SK-N-SH (cell line): Measurements from ENCODE around the gene MMP26. TPM values are rescaled to one million over a fixed set of nuclear protein-coding genes. Genes with fewer than 3 reads are reported as not detected.

Source experiments
- CTCF ChIA-PET: fragments of 300-600, 350-600 bp; formaldehyde crosslinking; extraction: SDS; loops from one replicate; lab custom pipeline; 2021; lab: Yijun Ruan, JAX
- POLR2A ChIA-PET: fragments of 350-600 bp; sonication (Branson Sonifier 250); formaldehyde crosslinking; extraction: SDS; loops from one replicate; lab custom pipeline; 2020; ENCODE audit warnings: antibody characterized with exemption, inconsistent platforms; lab: Yijun Ruan, JAX
- DNase-seq: peaks from one replicate; pipeline ENCODE4 v3.0.0; 2012
- H2AFZ ChIP-seq: fragments of 200-600 bp; sonication (generic); 2 replicates; pipeline ENCODE4 v1.8.1; 2016; ENCODE audit warnings: antibody characterized with exemption, mild to moderate bottlenecking, low read depth
- H3F3A ChIP-seq: fragments of 200-600 bp; sonication (generic); replicated peaks from 2 replicates; pipeline ENCODE3; 2016; ENCODE audit warnings: antibody characterized with exemption, mild to moderate bottlenecking; ENCODE audit not compliant: insufficient read depth
- H3K27ac ChIP-seq, 2 experiments: fragments of 200-500 bp in 1 of 2; fragments of 200-600 bp in 1 of 2; sonication (Bioruptor generic) in 1 of 2; sonication (generic), shearing (Covaris generic) in 1 of 2; 2 replicates each; pipeline versions ENCODE4 v1.5.1 to v1.6.1; 2014 to 2016; ENCODE audit warnings: low read depth in 2 of 2, inconsistent platforms in 1 of 2, low read length in 1 of 2, mild to moderate bottlenecking in 1 of 2, mixed read lengths in 1 of 2
- H3K27me3 ChIP-seq: fragments of 200-600 bp; sonication (generic), shearing (Covaris generic); 2 replicates; pipeline ENCODE4 v1.6.1; 2016; ENCODE audit warnings: mixed run types; ENCODE audit not compliant: insufficient read depth
- H3K36me3 ChIP-seq, 2 experiments: fragments of 200-500 bp in 1 of 2; fragments of 200-600 bp in 1 of 2; sonication (Bioruptor generic) in 1 of 2; sonication (generic) in 1 of 2; replicated peaks in 1 of 2; 2 replicates each; pipeline versions ENCODE3 to v1.5.1; 2014 to 2016; ENCODE audit warnings: low read length in 1 of 2, mild to moderate bottlenecking in 1 of 2; ENCODE audit not compliant: insufficient read depth in 2 of 2, control insufficient read depth in 1 of 2
- H3K4me1 ChIP-seq, 2 experiments: fragments of 200-500 bp in 1 of 2; fragments of 200-600 bp in 1 of 2; sonication (Bioruptor generic) in 1 of 2; sonication (generic), shearing (Covaris generic) in 1 of 2; 2 replicates each; pipeline versions ENCODE4 v1.5.1 to v1.6.1; 2014 to 2016; ENCODE audit warnings: low read depth in 1 of 2, low read length in 1 of 2, mixed run types in 1 of 2; ENCODE audit not compliant: insufficient read depth in 2 of 2, control insufficient read depth in 1 of 2
- H3K4me2 ChIP-seq: fragments of 200-600 bp; sonication (generic), shearing (Covaris generic); 2 replicates; pipeline ENCODE4 v1.6.1; 2017; ENCODE audit warnings: mixed run types
- H3K4me3 ChIP-seq, 2 experiments: fragments of 200-500 bp in 1 of 2; fragments of 200-600 bp in 1 of 2; sonication (Bioruptor generic) in 1 of 2; sonication (generic), shearing (Covaris generic) in 1 of 2; 2 replicates each; pipeline versions ENCODE4 v1.5.1 to v1.8.1; 2014 to 2016; ENCODE audit warnings: low read depth in 2 of 2, inconsistent platforms in 1 of 2, low read length in 1 of 2, mild to moderate bottlenecking in 1 of 2, mixed read lengths in 1 of 2, moderate library complexity in 1 of 2
- H3K79me2 ChIP-seq: fragments of 200-600 bp; sonication (generic); 2 replicates; pipeline ENCODE4 v1.8.1; 2017; ENCODE audit warnings: mild to moderate bottlenecking; ENCODE audit not compliant: insufficient read depth
- H3K9ac ChIP-seq: fragments of 200-600 bp; sonication (generic); 2 replicates; pipeline ENCODE4 v1.6.1; 2017; ENCODE audit warnings: mixed run types
- H3K9me2 ChIP-seq: fragments of 200-600 bp; sonication (generic); 2 replicates; pipeline ENCODE4 v1.6.1; 2017; ENCODE audit warnings: mixed run types
- H3K9me3 ChIP-seq: fragments of 200-600 bp; sonication (generic); 2 replicates; pipeline ENCODE4 v1.6.1; 2017; ENCODE audit warnings: mixed run types, mild to moderate bottlenecking, moderate library complexity
- H4K20me1 ChIP-seq: fragments of 200-600 bp; sonication (generic); 2 replicates; pipeline ENCODE4 v1.6.1; 2017; ENCODE audit warnings: mild to moderate bottlenecking, mixed run types; ENCODE audit not compliant: insufficient read depth
- EZH2phosphoT487 ChIP-seq: fragments of 200-600 bp; sonication (generic); IDR thresholded peaks from 2 replicates; pipeline ENCODE4 v1.6.1; 2017; ENCODE audit warnings: low read depth, mixed run types, mild to moderate bottlenecking, antibody characterized with exemption, moderate library complexity, borderline replicate concordance
- FOSL2 ChIP-seq: IDR thresholded peaks from 2 replicates; pipeline ENCODE4 v1.4.0; 2012; ENCODE audit warnings: low read depth, mild to moderate bottlenecking, moderate library complexity, borderline replicate concordance
- FOXM1 ChIP-seq: IDR thresholded peaks from 2 replicates; pipeline ENCODE4 v1.4.0; 2012; ENCODE audit warnings: low read depth, mild to moderate bottlenecking
- GABPA ChIP-seq: IDR thresholded peaks from 2 replicates; pipeline ENCODE4 v1.4.0; 2012; ENCODE audit warnings: low read depth, mild to moderate bottlenecking
- GATA2 ChIP-seq: sonication (generic); formaldehyde crosslinking; IDR thresholded peaks from 2 replicates; pipeline ENCODE4 v1.5.0; 2020; ENCODE audit warnings: mild to moderate bottlenecking, missing genetic modification reagents
- JUND ChIP-seq: IDR thresholded peaks from 2 replicates; pipeline ENCODE4 v1.4.0; 2012
- MEF2A ChIP-seq: IDR thresholded peaks from 2 replicates; pipeline ENCODE4 v1.4.0; 2012; ENCODE audit warnings: low read depth, borderline replicate concordance
- NFIC ChIP-seq: IDR thresholded peaks from 2 replicates; pipeline ENCODE4 v1.4.0; 2012; ENCODE audit warnings: borderline replicate concordance
- NRF1 ChIP-seq: IDR thresholded peaks from 2 replicates; pipeline ENCODE4 v1.6.1; 2012; ENCODE audit warnings: low read depth, mild to moderate bottlenecking, low read length
- POLR2AphosphoS5 ChIP-seq: IDR thresholded peaks from 2 replicates; pipeline ENCODE4 v1.6.1; 2012; ENCODE audit warnings: low read depth, low read length
- RAD21 ChIP-seq: IDR thresholded peaks from 2 replicates; pipeline ENCODE4 v1.6.1; 2012; ENCODE audit warnings: mild to moderate bottlenecking, low read length
- RFX5 ChIP-seq: IDR thresholded peaks from 2 replicates; pipeline ENCODE4 v1.6.1; 2012; ENCODE audit warnings: mild to moderate bottlenecking, improper control_type of control experiment, low read length
- RXRA ChIP-seq: IDR thresholded peaks from 2 replicates; pipeline ENCODE4 v1.4.0; 2012; ENCODE audit warnings: low read depth, mild to moderate bottlenecking, borderline replicate concordance
- SIN3A ChIP-seq: IDR thresholded peaks from 2 replicates; pipeline ENCODE4 v1.6.1; 2012; ENCODE audit warnings: low read depth, mild to moderate bottlenecking, low read length, moderate library complexity, borderline replicate concordance
- TEAD4 ChIP-seq: IDR thresholded peaks from 2 replicates; pipeline ENCODE4 v1.4.0; 2012; ENCODE audit warnings: mild to moderate bottlenecking, borderline replicate concordance; ENCODE audit not compliant: insufficient read depth
- YY1 ChIP-seq: IDR thresholded peaks from 2 replicates; pipeline ENCODE4 v1.4.0; 2012; ENCODE audit warnings: low read depth, mild to moderate bottlenecking
- WGBS: methylation state at CpG from one replicate; pipeline ENCODE4 v1.1.6; 2017; ENCODE audit warnings: low lambda C conversion rate; 5-methylcytosine and 5-hydroxymethylcytosine counted together
- polyA plus RNA-seq, 3 experiments: library from polyadenylated mRNA; depleted of rRNA; stranded (reverse); fragments of >200 nt; gene quantifications; 2 replicates each; pipeline ENCODE4 v1.2.3, GENCODE V29; 2012
- TF ChIP-seq, protein P1 (sequence below): IDR thresholded peaks from 2 replicates; pipeline ENCODE4; 2012
- TF ChIP-seq, protein P2 (sequence below): IDR thresholded peaks from 2 replicates; pipeline ENCODE4 v1.4.0; 2012; ENCODE audit warnings: low read depth, borderline replicate concordance
- TF ChIP-seq, protein P3 (sequence below): fragments of 150-350 bp; IDR thresholded peaks from 2 replicates; pipeline ENCODE4 v1.6.1; 2016; ENCODE audit warnings: mild to moderate bottlenecking, low read depth, low read length
- TF ChIP-seq, protein P4 (sequence below): IDR thresholded peaks from 2 replicates; pipeline ENCODE4 v1.4.0; 2012; ENCODE audit warnings: low read depth
- TF ChIP-seq, protein P5 (sequence below): IDR thresholded peaks from 2 replicates; pipeline ENCODE4 v1.4.0; 2012; ENCODE audit warnings: low read depth, borderline replicate concordance

Gene MMP26
- polyA plus RNA-seq, 1 of the 3 experiments (the other 2 are of a cell fraction), result not detected

DNA sequence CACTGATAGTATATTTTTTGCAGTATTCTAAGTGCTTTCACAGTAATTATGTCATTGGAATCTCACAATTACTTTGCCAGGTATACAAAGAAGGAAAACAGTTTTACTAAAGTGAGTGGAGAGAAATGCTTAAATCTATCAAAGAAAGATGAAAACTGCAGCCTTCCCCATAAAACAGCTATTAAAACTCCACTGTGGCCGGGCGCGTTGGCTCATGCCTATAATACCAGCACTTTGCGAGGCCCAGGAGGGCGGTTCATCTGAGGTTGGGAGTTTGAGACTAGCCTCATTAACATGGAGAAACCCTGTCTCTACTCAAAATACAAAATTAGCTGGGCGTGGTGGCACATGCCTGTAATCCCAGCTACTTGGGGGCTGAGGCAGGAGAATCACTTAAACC is 41.7 kb upstream of the MMP26 start:
- Histone ChIP-seq H3K27ac (no peak overlapping the region), H3K36me3 (no peaks in the 10 kb centered on the region), H3K27me3 (peaks cover 17% of the 10 kb centered on the region; the same call in 1 of the 2 replicates), H3K4me3 (no peak overlapping the region), H4K20me1 (no peaks in the 10 kb centered on the region), H3K9me3 (no peaks in the 10 kb centered on the region), H3K9ac (no peak overlapping the region), H3K9me2 (no peaks in the 10 kb centered on the region), H3F3A (no peaks in the 10 kb centered on the region), H3K4me2 (no peak overlapping the region), H3K79me2 (no peaks in the 10 kb centered on the region), H3K4me1 (no peaks in the 10 kb centered on the region), H2AFZ (no peak overlapping the region)
- no peak for DNase-seq
- TF ChIP-seq, protein P1, sequence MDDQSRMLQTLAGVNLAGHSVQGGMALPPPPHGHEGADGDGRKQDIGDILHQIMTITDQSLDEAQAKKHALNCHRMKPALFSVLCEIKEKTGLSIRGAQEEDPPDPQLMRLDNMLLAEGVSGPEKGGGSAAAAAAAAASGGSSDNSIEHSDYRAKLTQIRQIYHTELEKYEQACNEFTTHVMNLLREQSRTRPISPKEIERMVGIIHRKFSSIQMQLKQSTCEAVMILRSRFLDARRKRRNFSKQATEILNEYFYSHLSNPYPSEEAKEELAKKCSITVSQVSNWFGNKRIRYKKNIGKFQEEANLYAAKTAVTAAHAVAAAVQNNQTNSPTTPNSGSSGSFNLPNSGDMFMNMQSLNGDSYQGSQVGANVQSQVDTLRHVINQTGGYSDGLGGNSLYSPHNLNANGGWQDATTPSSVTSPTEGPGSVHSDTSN, result no peak
- TF ChIP-seq, protein P2, sequence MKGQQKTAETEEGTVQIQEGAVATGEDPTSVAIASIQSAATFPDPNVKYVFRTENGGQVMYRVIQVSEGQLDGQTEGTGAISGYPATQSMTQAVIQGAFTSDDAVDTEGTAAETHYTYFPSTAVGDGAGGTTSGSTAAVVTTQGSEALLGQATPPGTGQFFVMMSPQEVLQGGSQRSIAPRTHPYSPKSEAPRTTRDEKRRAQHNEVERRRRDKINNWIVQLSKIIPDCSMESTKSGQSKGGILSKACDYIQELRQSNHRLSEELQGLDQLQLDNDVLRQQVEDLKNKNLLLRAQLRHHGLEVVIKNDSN, result no peak
- TF ChIP-seq EZH2phosphoT487 (no peak), RFX5 (no peak), TEAD4 (no peak), MEF2A (no peak), YY1 (no peak), FOSL2 (no peak), RXRA (no peak), FOXM1 (no peak), JUND (no peak), NFIC (no peak), GATA2 (CRISPR knock-in tag) (no peak), GABPA (no peak)
- TF ChIP-seq, protein P3, sequence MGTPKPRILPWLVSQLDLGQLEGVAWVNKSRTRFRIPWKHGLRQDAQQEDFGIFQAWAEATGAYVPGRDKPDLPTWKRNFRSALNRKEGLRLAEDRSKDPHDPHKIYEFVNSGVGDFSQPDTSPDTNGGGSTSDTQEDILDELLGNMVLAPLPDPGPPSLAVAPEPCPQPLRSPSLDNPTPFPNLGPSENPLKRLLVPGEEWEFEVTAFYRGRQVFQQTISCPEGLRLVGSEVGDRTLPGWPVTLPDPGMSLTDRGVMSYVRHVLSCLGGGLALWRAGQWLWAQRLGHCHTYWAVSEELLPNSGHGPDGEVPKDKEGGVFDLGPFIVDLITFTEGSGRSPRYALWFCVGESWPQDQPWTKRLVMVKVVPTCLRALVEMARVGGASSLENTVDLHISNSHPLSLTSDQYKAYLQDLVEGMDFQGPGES, result no peak
- WGBS, result 33% methylated on average over 6 of the region's 6 CpGs
- POLR2A ChIA-PET, result no interaction called here
- CTCF ChIA-PET, result no interaction called here

DNA sequence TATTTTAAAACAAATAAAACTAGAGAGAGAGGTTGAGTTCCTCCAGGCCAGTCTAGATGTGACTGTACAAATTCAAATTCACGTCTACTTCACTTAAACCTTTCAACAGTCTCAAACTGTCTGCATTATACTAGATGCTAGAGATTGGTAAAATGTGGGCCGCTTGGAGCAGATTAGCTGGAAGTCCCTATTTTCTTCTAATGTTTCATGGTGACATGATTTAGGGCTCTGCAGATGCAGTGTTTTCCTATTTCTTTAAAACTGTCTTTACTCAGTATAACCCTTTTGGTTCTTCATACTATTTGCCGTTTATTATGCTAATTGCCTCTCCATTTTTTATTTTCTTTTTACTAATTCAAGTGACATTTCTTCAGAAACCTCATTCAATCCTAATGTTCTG is 40.4 kb upstream of the MMP26 start:
- TF ChIP-seq SIN3A, result no peak
- no peak for TF ChIP-seq YY1
- TF ChIP-seq NRF1, result no peak
- TF ChIP-seq, protein P4, sequence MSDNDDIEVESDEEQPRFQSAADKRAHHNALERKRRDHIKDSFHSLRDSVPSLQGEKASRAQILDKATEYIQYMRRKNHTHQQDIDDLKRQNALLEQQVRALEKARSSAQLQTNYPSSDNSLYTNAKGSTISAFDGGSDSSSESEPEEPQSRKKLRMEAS, result no peak
- TF ChIP-seq TEAD4, result no peak
- no peak for TF ChIP-seq RAD21
- TF ChIP-seq FOSL2, result no peak
- no peak for TF ChIP-seq FOXM1
- no peak for TF ChIP-seq POLR2AphosphoS5
- TF ChIP-seq, protein P5, sequence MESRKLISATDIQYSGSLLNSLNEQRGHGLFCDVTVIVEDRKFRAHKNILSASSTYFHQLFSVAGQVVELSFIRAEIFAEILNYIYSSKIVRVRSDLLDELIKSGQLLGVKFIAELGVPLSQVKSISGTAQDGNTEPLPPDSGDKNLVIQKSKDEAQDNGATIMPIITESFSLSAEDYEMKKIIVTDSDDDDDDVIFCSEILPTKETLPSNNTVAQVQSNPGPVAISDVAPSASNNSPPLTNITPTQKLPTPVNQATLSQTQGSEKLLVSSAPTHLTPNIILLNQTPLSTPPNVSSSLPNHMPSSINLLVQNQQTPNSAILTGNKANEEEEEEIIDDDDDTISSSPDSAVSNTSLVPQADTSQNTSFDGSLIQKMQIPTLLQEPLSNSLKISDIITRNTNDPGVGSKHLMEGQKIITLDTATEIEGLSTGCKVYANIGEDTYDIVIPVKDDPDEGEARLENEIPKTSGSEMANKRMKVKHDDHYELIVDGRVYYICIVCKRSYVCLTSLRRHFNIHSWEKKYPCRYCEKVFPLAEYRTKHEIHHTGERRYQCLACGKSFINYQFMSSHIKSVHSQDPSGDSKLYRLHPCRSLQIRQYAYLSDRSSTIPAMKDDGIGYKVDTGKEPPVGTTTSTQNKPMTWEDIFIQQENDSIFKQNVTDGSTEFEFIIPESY, result no peak
- Histone ChIP-seq H3K4me1 (no peaks in the 10 kb centered on the region), H3K36me3 (no peaks in the 10 kb centered on the region), H3K4me3 (no peak overlapping the region), H3K9me3 (no peaks in the 10 kb centered on the region), H3K27ac (no peak overlapping the region), H3K9ac (no peak overlapping the region), H3F3A (no peaks in the 10 kb centered on the region), H4K20me1 (no peaks in the 10 kb centered on the region), H3K27me3 (peaks cover 16% of the 10 kb centered on the region; the same call in 1 of the 2 replicates), H2AFZ (no peak overlapping the region), H3K9me2 (no peaks in the 10 kb centered on the region), H3K79me2 (no peaks in the 10 kb centered on the region), H3K4me2 (no peak overlapping the region)
- DNase-seq, result no peak
- ChIA-PET CTCF (no interaction called here), POLR2A (no interaction called here)
- whole genome bisulfite sequencing, result 18% methylated on average over 3 of the region's 3 CpGs
